IMR-90 (cell line): ENCODE measurements around the gene PRPF6. TPM values are rescaled to one million over a fixed set of nuclear protein-coding genes. Genes with fewer than 3 reads are reported as not detected.

ENCODE experiments used
- ATAC-seq: fragments of 200-7000 bp; cut with Tn5 transposase; 2 replicates; pipeline ENCODE4 v1.9.1; 2020; ENCODE audit warnings: low read depth, mild to moderate bottlenecking, moderate library complexity
- BruUV-seq: library from RNA; stranded (reverse); fragments of 400-500 nt; replicated peaks from 2 replicates; lab custom pipeline; 2021; lab: Mats Ljungman, UMichigan
- CTCF ChIA-PET: fragments of 300-600 bp; formaldehyde crosslinking; extraction: SDS; loops from one replicate; lab custom pipeline; 2021; ENCODE audit warnings: antibody characterized with exemption; lab: Yijun Ruan, JAX
- POLR2A ChIA-PET: fragments of 300-600 bp; sonication (Branson Sonifier 250); formaldehyde crosslinking; loops from one replicate; lab custom pipeline; 2022; ENCODE audit warnings: antibody characterized with exemption; ENCODE audit not compliant: unreplicated experiment; lab: Charles Lee
- DNase-seq: peaks from one replicate; pipeline ENCODE4 v3.0.0; 2013
- H2AFZ ChIP-seq: replicated peaks from 2 replicates; pipeline ENCODE3; 2013; ENCODE audit warnings: low read length, mild to moderate bottlenecking; ENCODE audit not compliant: poor library complexity
- H2AK5ac ChIP-seq: 2 replicates; pipeline ENCODE4 v1.6.1; 2013; ENCODE audit warnings: low read depth, low read length, inconsistent platforms
- H2AK9ac ChIP-seq: replicated peaks from 2 replicates; pipeline ENCODE3; 2013; ENCODE audit warnings: mild to moderate bottlenecking, low read depth, low read length, moderate library complexity; ENCODE audit not compliant: poor library complexity
- H2BK120ac ChIP-seq: 2 replicates; pipeline ENCODE4 v1.6.1; 2013; ENCODE audit warnings: low read depth, low read length, inconsistent platforms
- H2BK15ac ChIP-seq: 3 replicates; pipeline ENCODE4 v1.6.1; 2013; ENCODE audit warnings: low read depth, low read length, inconsistent platforms
- H2BK20ac ChIP-seq: 2 replicates; pipeline ENCODE4 v1.6.1; 2013; ENCODE audit warnings: low read depth, mild to moderate bottlenecking, inconsistent platforms, low read length, moderate library complexity
- H2BK5ac ChIP-seq: 2 replicates; pipeline ENCODE4 v1.6.1; 2013; ENCODE audit warnings: mild to moderate bottlenecking, low read depth, low read length, inconsistent platforms; ENCODE audit not compliant: poor library complexity, severe bottlenecking
- H3K14ac ChIP-seq: replicated peaks from 2 replicates; pipeline ENCODE4 v1.6.1; 2013; ENCODE audit warnings: low read depth, low read length, inconsistent platforms
- H3K18ac ChIP-seq: 2 replicates; pipeline ENCODE4 v1.6.1; 2013; ENCODE audit warnings: low read depth, low read length, control low read depth
- H3K23ac ChIP-seq: 2 replicates; pipeline ENCODE4 v1.6.1; 2013; ENCODE audit warnings: low read depth, low read length, inconsistent platforms
- H3K27ac ChIP-seq: 2 replicates; pipeline ENCODE4 v1.5.1; 2013; ENCODE audit warnings: mild to moderate bottlenecking, control low read depth, low read length; ENCODE audit not compliant: insufficient read depth
- H3K27me3 ChIP-seq: 2 replicates; pipeline ENCODE4 v1.6.1; 2013; ENCODE audit warnings: low read length; ENCODE audit not compliant: control insufficient read depth, insufficient read depth
- H3K36me3 ChIP-seq: 2 replicates; pipeline ENCODE4 v1.6.1; 2013; ENCODE audit warnings: low read length, mixed read lengths; ENCODE audit not compliant: control insufficient read depth, insufficient read depth
- H3K4ac ChIP-seq: 2 replicates; pipeline ENCODE4 v1.6.1; 2013; ENCODE audit warnings: low read depth, low read length, inconsistent platforms
- H3K4me1 ChIP-seq: 2 replicates; pipeline ENCODE4 v1.6.1; 2013; ENCODE audit warnings: low read length, mixed read lengths; ENCODE audit not compliant: control insufficient read depth, insufficient read depth
- H3K4me2 ChIP-seq: 2 replicates; pipeline ENCODE4 v1.6.1; 2013; ENCODE audit warnings: low read depth, mild to moderate bottlenecking, control low read depth, low read length, moderate library complexity
- H3K4me3 ChIP-seq: 2 replicates; pipeline ENCODE4 v1.5.1; 2013; ENCODE audit warnings: low read depth, mild to moderate bottlenecking, control low read depth, low read length, moderate library complexity; ENCODE audit not compliant: insufficient read depth
- H3K56ac ChIP-seq: 2 replicates; pipeline ENCODE4 v1.6.1; 2013; ENCODE audit warnings: low read length, inconsistent platforms; ENCODE audit not compliant: insufficient read depth; ENCODE audit errors: extremely low read depth
- H3K79me1 ChIP-seq, 2 experiments: 2 replicates each; pipeline ENCODE4 v1.6.1; 2013; ENCODE audit warnings: low read length in 2 of 2, inconsistent platforms in 1 of 2, low read depth in 1 of 2
- H3K9ac ChIP-seq: 2 replicates; pipeline ENCODE4 v1.6.1; 2013; ENCODE audit warnings: low read depth, low read length, control low read depth
- H3K9me1 ChIP-seq: 2 replicates; pipeline ENCODE4 v1.6.1; 2013; ENCODE audit warnings: low read length, inconsistent platforms; ENCODE audit not compliant: insufficient read depth
- H3K9me3 ChIP-seq: 2 replicates; pipeline ENCODE4 v1.6.1; 2013; ENCODE audit warnings: low read length; ENCODE audit not compliant: control insufficient read depth, insufficient read depth
- H4K20me1 ChIP-seq: 2 replicates; pipeline ENCODE4 v1.6.1; 2013; ENCODE audit warnings: low read length, inconsistent platforms; ENCODE audit not compliant: insufficient read depth
- H4K5ac ChIP-seq: 2 replicates; pipeline ENCODE4 v1.6.1; 2013; ENCODE audit warnings: mild to moderate bottlenecking, low read depth, low read length, control low read depth
- H4K8ac ChIP-seq, 2 experiments: 2 replicates each; pipeline ENCODE4 v1.6.1; 2013; ENCODE audit warnings: low read depth in 2 of 2, low read length in 2 of 2, control low read depth in 1 of 2, inconsistent platforms in 1 of 2
- H4K91ac ChIP-seq: 2 replicates; pipeline ENCODE4 v1.6.1; 2013; ENCODE audit warnings: low read depth, low read length, inconsistent platforms; ENCODE audit not compliant: insufficient read depth
- BHLHE40 ChIP-seq: fragments of 150-350 bp; IDR thresholded peaks from 2 replicates; pipeline ENCODE4 v1.6.1; 2016; ENCODE audit warnings: mild to moderate bottlenecking, low read depth, low read length
- CEBPB ChIP-seq: IDR thresholded peaks from 2 replicates; pipeline ENCODE4 v1.6.1; 2012; ENCODE audit warnings: low read depth, low read length, improper control_type of control experiment
- FOS ChIP-seq: fragments of 150-350 bp; IDR thresholded peaks from 2 replicates; pipeline ENCODE4 v1.6.1; 2016; ENCODE audit warnings: low read depth, low read length
- MAFK ChIP-seq: IDR thresholded peaks from 2 replicates; pipeline ENCODE4 v1.6.1; 2012; ENCODE audit warnings: low read depth, low read length, improper control_type of control experiment
- MAZ ChIP-seq: IDR thresholded peaks from 2 replicates; pipeline ENCODE4 v1.6.1; 2012; ENCODE audit warnings: low read depth, mild to moderate bottlenecking, low read length, improper control_type of control experiment, moderate library complexity, borderline replicate concordance
- MXI1 ChIP-seq: IDR thresholded peaks from 2 replicates; pipeline ENCODE4 v1.6.1; 2012; ENCODE audit warnings: low read depth, mild to moderate bottlenecking, low read length, moderate library complexity, borderline replicate concordance
- WGBS, 2 experiments: methylation state at CpG; one replicate each; pipeline versions ENCODE4 v1.1.5 to v1.1.7; 2013; ENCODE audit warnings: missing lambda C conversion rate in 2 of 2; ENCODE audit not compliant: insufficient read length in 1 of 2; ENCODE audit errors: extremely low coverage in 2 of 2; 5-methylcytosine and 5-hydroxymethylcytosine counted together
- dilution Hi-C: fragments of 300-500 bp; cut with HindIII; formaldehyde crosslinking; loops from one replicate; pipeline ENCODE4 v1.14.3; 2018; ENCODE audit warnings: low sequenced_read_pairs; ENCODE audit not compliant: unreplicated experiment
- in situ Hi-C: fragments of 300-500 bp; cut with MboI; formaldehyde crosslinking; loops from 3 replicates; pipeline ENCODE4 v1.14.3; 2019; ENCODE audit warnings: low sequenced_read_pairs, inconsistent platforms, mixed read lengths
- intact Hi-C: fragments of 100-400 bp; cut with micrococcal nuclease; formaldehyde crosslinking; loops from 2 replicates; pipeline ENCODE4 v1.10.0; 2022
- polyA plus RNA-seq, 3 experiments: library from polyadenylated mRNA; depleted of rRNA; stranded (reverse); fragments of >200 nt; gene quantifications; 2 replicates each; pipeline ENCODE4 v1.2.3, GENCODE V29; 2012; ENCODE audit warnings: low replicate concordance in 1 of 3
- total RNA-seq: library from RNA; depleted of rRNA; stranded (reverse); fragments of >200 nt; gene quantifications from 2 replicates; pipeline ENCODE4 v1.2.3, GENCODE V29; 2012
- TF ChIP-seq, protein P1 (sequence below): fragments of 150-350 bp; IDR thresholded peaks from 2 replicates; pipeline ENCODE4 v1.6.1; 2016; ENCODE audit warnings: low read depth, mild to moderate bottlenecking, low read length, moderate library complexity, borderline replicate concordance

Gene PRPF6
- total and polyA plus RNA-seq, 2 of the 4 experiments (the other 2 are of a cell fraction), result 43.5 to 71.3 TPM

DNA sequence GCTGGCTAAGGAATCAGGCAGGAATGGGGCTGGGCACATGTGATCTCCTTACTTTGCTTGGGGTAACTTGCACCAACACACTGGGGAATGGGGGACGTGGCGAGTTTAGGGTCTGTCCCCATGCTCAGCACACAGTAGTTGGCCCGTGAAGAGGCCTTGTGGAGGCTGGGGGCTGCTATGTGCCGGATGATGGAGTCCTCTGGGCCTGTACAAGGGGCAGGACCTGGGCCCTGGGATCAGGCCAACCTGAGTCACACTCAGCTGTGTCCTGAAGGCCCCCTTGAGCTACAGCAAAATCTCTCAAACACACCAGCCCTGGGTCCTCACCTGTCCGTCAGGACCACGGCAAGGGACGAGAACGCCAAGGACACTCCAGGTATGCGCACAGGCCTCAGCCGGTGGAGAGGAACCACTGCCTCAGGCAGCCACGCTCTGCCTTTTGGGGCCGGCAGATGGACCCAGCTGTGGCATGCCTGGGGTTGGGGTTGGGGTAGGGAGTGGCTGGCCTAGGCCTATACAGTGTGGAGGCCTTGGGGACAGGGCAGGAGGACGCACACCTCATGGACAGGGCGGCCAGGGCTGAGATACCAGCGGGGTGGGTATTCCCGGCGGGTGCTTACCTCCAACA lies 35.8 kb upstream of the PRPF6 start:
- dilution Hi-C loops (no loop called here), intact Hi-C loops (no loop called here), in situ Hi-C loops (no loop called here)
- Histone ChIP-seq H3K4me1 (peaks cover 15% of the 10 kb centered on the region), H4K8ac (no peak overlapping the region), H2BK15ac (no peak overlapping the region), H3K14ac (no peak overlapping the region), H2BK5ac (no peak overlapping the region), H3K18ac (no peak overlapping the region), H3K9ac (no peak overlapping the region), H3K56ac (no peak overlapping the region), H3K4me3 (no peak overlapping the region), H4K5ac (no peak overlapping the region), H3K27me3 (no peaks in the 10 kb centered on the region), H2AFZ (no peak overlapping the region), H2AK5ac (no peak overlapping the region), H3K23ac (no peak overlapping the region), H3K79me1 (peaks cover 16 to 82% of the 10 kb centered on the region in 2 experiments), H2BK120ac (no peak overlapping the region), H3K4ac (no peak overlapping the region), H2BK20ac (no peak overlapping the region), H3K36me3 (peaks cover 47% of the 10 kb centered on the region), H4K20me1 (peaks cover 94% of the 10 kb centered on the region), H3K9me1 (peaks cover 22% of the 10 kb centered on the region), H3K4me2 (no peak overlapping the region), H2AK9ac (no peak overlapping the region), H3K9me3 (no peaks in the 10 kb centered on the region), H3K27ac (no peak overlapping the region), H4K91ac (no peak overlapping the region)
- no peak for DNase-seq
- 84% methylated on average over 7 of the region's 17 CpGs; no CpG with 5 or more reads in 1 of the 2 experiments for WGBS, 2 experiments
- ChIA-PET CTCF (no interaction called here), POLR2A (no interaction called here)
- no TSS peak for BruUV-seq
- no peak for ATAC-seq
- TF ChIP-seq BHLHE40 (no peak), MXI1 (no peak), FOS (no peak), CEBPB (no peak), MAFK (no peak), MAZ (no peak)
- TF ChIP-seq, protein P1, sequence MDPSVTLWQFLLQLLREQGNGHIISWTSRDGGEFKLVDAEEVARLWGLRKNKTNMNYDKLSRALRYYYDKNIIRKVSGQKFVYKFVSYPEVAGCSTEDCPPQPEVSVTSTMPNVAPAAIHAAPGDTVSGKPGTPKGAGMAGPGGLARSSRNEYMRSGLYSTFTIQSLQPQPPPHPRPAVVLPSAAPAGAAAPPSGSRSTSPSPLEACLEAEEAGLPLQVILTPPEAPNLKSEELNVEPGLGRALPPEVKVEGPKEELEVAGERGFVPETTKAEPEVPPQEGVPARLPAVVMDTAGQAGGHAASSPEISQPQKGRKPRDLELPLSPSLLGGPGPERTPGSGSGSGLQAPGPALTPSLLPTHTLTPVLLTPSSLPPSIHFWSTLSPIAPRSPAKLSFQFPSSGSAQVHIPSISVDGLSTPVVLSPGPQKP, result no peak
